GM12891 (cell line): ENCODE data around the gene FAM227A.

Experiments
- PAX5 ChIP-seq: IDR thresholded peaks from 2 replicates; pipeline ENCODE4 v1.6.1; 2011; ENCODE audit warnings: low read length, moderate library complexity, mild to moderate bottlenecking; ENCODE audit not compliant: insufficient read depth, severe bottlenecking
- POLR2A ChIP-seq: IDR thresholded peaks from 2 replicates; pipeline ENCODE4 v1.6.1; 2011; ENCODE audit warnings: low read depth, low read length, control low read depth
- POLR2AphosphoS5 ChIP-seq: IDR thresholded peaks from 2 replicates; pipeline ENCODE4 v1.6.1; 2011; ENCODE audit warnings: low read depth, low read length, control low read depth
- POU2F2 ChIP-seq: IDR thresholded peaks from 2 replicates; pipeline ENCODE4 v1.6.1; 2011; ENCODE audit warnings: low read depth, mild to moderate bottlenecking, control low read depth, low read length, moderate library complexity
- SPI1 ChIP-seq: IDR thresholded peaks from 2 replicates; pipeline ENCODE4 v1.6.1; 2011; ENCODE audit warnings: low read depth, low read length, control low read depth
- TAF1 ChIP-seq: IDR thresholded peaks from 2 replicates; pipeline ENCODE4 v1.6.1; 2011; ENCODE audit warnings: low read depth, low read length, control low read depth

DNA sequence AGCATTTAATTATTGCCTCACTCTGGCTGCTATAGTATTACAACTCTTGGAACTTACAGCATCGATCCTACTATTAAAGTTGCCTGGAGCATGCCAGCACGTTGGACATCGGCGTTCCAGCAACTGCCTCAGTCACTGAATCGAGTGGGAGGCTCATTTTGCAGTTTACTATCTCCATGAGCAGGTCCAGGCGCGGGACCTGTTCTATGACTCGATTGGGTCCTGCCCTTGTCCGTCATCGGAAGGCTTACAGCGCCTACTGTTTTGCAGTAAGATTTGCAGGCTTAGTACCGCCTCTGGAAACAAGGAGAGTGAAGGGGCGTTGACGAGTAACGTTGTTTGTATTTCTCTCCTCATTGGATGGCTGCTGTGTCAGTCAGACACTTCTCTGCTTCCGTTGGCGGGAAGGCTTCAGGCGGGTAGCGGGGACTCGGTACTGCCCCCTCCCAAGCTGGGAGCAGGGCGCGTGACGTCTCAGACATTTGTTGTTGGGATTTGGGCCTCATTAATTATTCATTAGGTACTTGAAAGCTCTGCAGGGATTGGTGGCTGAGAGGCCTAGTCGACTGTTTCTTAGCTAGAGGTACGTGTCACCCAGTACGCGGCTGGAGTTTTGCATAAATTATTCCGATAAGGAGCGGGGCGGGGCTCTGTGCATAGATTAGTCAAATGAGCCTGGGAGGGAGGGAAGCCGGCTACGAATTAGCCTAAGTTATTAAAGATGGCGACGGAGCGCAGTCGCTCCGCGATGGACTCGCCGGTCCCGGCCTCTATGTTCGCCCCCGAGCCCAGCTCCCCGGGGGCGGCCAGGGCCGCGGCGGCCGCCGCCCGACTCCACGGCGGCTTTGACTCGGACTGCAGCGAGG is 49.3 kb upstream of the FAM227A start, which contains the start of gene GTPBP1:
- TF ChIP-seq TAF1 = peak; percentile 93
- peak; percentile 79 for TF ChIP-seq PAX5
- TF ChIP-seq POLR2A = peak; percentile 82
- peak; percentile 63 for TF ChIP-seq POLR2AphosphoS5
- TF ChIP-seq POU2F2 = peak; percentile 97
- no peak for TF ChIP-seq SPI1
